GM19455 (cell line): Measurements from ENCODE around the gene CSNK1G3.
A peak's percentile ranks its signal among the peaks of the same experiment; 100 is the strongest.

ENCODE experiments used
- ATAC-seq: cut with Tn5 transposase; IDR thresholded peaks from one replicate; pipeline ENCODE4 v1.9.1; 2021; ENCODE audit not compliant: unreplicated experiment

Gene CSNK1G3

GRCh38 chr5:123512611-123513461 lies 859 bp downstream of the CSNK1G3 start:
- ATAC-seq, result peak; percentile 16

DNA sequence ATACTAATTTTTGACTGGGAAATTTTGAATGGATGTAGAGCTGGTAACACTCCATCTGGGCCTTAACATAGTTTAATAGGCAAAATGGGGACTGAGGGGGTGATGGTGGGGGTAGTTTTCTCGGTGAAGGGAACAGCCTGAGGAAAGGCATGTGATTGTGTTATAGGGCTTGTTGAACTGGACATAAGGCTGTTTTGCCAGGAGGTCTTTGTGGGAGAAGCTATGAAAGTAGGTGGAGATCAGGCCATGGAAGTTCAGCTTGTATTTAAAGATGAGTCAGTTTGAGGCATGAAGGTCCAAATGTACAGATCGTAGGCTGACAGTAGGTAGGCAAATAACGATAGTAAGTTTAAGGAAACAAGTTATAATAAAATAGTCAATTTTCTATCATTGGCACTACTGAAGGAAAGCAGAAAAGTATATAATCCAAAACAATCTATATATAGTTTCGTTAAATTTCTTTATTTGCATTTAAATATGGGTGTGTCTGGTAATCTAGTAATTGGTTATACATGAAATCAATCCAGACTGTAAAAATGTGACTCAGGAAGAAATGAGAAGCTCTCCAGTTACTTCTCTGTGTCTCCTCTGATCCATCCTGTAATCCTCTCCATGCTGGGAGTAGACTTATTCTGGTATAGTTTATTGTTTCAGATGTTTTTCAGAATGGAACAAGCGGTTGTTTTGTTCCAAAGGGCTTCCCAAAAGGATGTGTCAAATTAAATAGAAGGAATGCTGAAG lies 2.8 kb downstream of the CSNK1G3 start:
- no peak for ATAC-seq

GRCh38 chr5:123515904-123516303 lies 3.9 kb downstream of the CSNK1G3 start:
- no peak for ATAC-seq

DNA sequence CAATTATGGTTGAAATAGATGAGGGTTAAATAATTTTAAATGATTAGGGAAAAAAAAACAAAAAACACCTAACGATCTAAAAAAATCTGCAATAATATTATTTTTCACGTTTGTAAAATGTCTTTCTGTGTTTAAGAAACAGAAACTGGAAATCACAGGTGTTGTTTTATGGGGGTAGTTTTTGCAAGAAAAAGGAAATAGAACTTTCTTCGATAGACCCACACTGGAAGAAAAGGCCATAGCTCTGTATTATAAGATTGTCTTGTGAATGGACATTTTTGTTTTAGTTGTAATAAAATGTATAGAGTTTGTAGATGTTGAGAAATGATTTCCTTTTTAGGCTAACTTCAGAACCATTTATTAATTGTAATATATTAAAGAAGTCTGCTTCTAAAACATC lies 5.5 kb downstream of the CSNK1G3 start:
- no peak for ATAC-seq

- peak; percentile 37 for ATAC-seq
Observed at GRCh38 chr5:123518111-123518510, 6.1 kb downstream of the CSNK1G3 start.

GRCh38 chr5:123520677-123521247 lies 8.8 kb downstream of the CSNK1G3 start:
- peak; percentile 63 for ATAC-seq

DNA sequence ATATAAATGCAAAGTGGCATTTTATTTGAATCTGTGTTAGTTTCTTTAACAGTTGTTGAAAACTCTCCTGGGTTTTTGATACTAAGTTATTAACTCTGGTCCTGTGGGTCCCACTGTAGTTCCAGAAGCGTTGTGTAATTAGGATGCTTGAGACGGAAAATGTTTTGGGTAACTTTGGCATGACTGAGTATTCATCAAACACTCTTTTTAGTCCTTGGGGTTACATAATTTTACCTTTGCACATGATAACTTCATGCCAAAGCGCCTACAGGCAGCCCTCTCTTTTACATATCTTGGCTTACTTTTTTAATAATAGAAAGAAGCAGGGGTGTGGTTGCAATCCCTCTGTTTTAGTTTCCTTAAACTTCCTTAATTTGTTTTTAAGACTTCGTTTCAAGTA lies 12.2 kb downstream of the CSNK1G3 start:
- ATAC-seq, result no peak

- ATAC-seq, result peak; percentile 71
Observed at GRCh38 chr5:123527190-123527589, 15.2 kb downstream of the CSNK1G3 start.

- no peak for ATAC-seq
Observed at GRCh38 chr5:123528065-123528464, 16.1 kb downstream of the CSNK1G3 start.

GRCh38 chr5:123528878-123529277 lies 16.9 kb downstream of the CSNK1G3 start:
- no peak for ATAC-seq

- no peak for ATAC-seq
Observed at GRCh38 chr5:123530728-123531127, 18.8 kb downstream of the CSNK1G3 start.

GRCh38 chr5:123535648-123536047 lies 23.7 kb downstream of the CSNK1G3 start:
- ATAC-seq, result no peak

GRCh38 chr5:123537256-123537655 lies 25.3 kb downstream of the CSNK1G3 start:
- ATAC-seq, result no peak

DNA sequence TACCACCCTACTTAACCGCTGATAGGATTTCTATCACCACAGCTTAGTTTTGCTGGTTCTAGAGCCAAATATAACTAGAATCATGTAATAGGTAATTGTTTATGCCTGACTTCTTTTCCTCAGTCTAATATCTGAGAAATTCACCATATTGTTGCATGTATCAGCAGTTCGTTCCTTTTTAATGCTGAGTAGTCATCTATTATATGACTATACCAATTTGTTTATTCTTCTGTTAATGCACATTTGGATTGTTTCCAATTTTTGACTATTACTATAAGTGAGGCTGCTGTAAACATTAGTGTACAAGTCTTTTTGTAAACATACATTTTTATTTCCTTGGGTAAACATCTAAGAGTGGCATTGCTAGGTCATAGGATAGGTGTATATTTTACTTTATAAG lies 25.9 kb downstream of the CSNK1G3 start:
- ATAC-seq, result no peak

DNA sequence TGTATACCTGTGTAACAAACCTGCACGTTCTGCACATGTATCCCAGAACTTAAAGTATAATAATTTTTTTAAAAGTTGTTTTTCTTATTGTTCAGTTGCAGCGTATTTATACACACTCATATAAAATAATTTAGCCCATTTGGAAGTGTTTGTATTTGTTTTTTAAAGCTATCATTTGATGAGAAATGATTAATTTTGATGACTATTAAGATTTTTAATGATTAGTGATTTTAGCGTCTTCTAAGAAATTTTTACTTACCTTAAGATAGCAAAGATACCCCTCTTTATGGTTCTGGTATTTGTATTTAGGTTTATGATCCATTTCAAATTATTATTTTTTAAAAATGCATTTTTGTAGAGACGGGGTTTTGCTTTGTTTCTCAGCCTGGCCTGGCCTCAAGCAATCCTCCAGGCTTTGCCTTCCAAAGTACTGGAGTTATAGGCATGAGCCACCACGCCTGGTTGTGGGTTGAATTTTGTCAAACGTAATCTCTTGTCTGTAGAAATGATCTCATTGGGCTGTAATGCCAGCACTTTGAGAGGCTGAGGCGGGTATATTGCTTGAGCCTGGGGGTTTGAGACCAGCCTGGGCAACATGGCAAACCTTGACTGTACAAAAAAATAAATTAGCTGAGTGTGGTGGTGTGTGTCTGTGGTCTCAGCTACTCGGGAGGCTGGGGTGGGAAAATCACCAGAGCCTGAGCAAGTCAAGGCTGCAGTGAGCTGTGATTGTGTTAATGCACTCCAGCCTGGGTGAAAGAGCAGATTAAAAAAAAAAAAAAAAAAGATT lies 26.9 kb downstream of the CSNK1G3 start:
- ATAC-seq, result no peak

GRCh38 chr5:123540534-123540933 lies 28.6 kb downstream of the CSNK1G3 start:
- no peak for ATAC-seq

DNA sequence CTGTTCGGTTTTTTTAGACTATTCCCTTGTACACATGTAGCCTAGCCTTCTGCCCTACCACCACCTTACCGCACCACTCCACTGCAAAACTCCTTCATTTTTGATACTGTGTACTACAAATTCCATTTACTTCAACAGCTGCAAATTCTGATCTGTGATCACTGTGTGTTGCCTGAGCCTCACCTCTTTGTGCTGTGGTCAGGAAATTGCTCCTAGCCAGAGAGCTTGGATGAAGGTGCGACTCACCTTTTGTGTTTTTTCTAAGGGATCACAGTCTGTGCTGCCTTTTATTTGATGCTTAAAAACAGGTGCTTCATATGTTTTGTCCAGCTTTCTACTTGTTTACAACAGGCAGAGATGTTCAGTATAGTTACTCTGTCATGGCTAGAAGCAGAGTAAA lies 31.5 kb downstream of the CSNK1G3 start:
- no peak for ATAC-seq

GRCh38 chr5:123545506-123545905 lies 33.5 kb downstream of the CSNK1G3 start:
- no peak for ATAC-seq

GRCh38 chr5:123546657-123547056 lies 34.7 kb downstream of the CSNK1G3 start:
- ATAC-seq, result no peak

- ATAC-seq, result peak; percentile 98
Observed at GRCh38 chr5:123549256-123549904, 37.4 kb downstream of the CSNK1G3 start.

- no peak for ATAC-seq
Observed at GRCh38 chr5:123554601-123555000, 42.6 kb downstream of the CSNK1G3 start.
